ENCODE results near the gene DEFB125.
"Not testable (repeated sequence)": the region's sequence is repeated elsewhere in the genome, so short reads cannot be mapped to it uniquely, and the experiment has no call there.

DEFB125 gene, protein sequence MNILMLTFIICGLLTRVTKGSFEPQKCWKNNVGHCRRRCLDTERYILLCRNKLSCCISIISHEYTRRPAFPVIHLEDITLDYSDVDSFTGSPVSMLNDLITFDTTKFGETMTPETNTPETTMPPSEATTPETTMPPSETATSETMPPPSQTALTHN

DNA sequence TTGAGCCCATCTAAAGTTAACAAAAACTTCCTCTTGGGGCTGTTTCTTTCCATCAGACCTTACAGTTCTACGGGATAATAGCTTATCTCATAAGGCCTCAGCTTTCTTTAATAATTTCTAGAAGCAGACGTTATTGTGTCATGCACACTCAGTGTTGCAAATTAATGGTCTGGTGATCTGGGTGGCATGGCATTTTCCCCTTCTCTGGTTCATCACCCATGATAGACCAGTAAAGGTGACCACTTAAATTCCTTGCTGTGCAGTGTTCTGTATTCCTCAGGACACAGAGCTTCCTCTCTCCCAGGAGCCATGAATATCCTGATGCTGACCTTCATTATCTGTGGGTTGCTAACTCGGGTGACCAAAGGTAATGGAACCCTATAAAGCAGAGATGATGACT lies at the start of gene DEFB125:
TSS of gene DEFB125 (plus strand) at position 272 of the 400 bp plus-strand sequence. CDS start at position 310, 38 bp downstream.
- DNase-seq = no peak

DNA sequence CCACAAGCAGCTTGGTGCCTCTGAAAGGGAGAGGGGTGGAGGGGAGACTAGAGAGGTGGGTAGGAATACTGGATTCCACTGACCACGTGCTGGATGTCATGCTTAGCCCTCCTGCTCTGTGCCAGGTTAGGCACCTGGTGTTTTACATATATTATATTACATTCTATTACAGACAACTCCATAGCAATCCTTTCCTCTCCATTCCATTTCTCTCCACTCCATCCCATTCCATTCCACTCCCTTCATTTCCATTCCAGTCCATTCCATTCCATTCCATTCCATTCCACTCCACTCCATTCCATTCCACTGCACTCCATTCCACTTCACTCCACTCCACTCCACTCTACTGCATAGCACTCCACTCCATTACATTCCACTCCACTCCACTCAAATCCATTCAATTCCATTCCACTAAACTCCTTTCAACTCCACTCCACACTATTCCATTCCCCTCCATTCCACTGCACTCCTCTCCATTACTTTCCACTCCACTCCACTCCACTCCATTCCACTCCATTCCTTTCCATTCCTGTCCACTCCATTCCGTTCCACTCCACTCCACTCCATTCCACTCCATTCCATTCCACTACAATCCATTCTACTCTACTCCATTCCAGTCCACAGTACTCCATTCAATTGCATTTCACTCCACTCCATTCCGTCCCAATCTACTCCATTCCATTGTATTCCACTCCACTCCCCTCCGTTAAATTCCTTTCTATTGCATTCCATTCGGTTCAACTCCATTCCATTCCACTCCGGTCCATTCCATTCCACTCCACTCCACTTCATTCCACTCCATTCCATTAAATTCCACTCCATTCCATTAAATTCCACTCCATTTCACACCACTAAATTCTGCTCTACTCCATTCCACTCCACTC lies 27.2 kb upstream of the DEFB125 start:
- DNase-seq = no peak

DNA sequence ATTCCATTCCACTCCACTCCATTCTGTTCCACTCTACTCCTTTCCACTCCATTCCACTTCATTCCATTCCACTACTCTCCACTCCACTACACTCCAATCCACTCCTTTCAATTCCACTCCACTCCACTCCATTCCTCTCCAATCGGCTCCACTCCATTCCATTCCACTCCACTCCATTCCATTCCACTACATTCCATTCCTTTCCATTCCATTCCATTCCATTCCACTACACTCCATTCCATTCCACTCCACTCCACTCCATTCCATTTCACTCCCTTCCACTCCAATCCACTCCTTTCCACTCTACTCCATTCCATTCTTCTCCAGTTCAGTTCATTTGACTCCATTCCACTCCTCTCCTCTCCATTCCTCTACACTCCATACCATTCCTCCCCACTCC lies 26.2 kb upstream of the DEFB125 start:
- no peak for DNase-seq

DNA sequence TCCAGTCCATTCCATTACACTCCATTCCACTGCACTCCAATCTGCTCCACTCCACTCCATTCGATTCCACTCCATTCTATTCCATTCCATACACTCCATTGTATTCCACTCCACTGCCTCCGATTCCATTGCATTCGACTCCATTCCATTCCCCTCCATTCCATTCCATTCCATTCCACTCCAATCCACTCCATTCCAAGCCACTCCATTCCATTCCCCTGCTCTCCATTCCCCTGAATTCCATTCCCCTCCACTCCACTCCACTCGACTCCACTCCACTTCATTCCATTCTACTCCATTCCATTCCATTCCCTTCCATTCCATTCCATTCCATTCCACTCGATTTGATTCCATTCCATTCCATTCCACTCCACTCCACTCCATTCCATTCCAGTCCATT lies 25.7 kb upstream of the DEFB125 start:
- no peak for DNase-seq

DNA sequence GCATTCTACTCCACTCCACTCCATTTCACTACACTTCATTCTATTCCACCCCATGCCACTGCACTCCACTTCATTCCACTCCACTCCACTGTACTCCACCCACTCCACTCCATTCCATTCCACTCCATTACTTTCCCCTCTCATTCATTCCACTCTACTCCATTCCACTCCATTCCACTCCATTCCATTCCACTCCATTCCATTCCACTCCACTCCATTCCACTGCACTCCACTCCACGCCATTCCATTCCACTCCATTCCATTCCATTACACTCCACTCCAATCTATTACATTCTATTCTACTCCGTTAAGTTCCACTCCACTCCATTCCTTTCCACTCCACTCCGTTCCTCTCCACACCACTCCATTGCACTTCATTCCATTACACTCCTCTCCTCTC lies 25.0 kb upstream of the DEFB125 start:
- DNase-seq = no peak

DNA sequence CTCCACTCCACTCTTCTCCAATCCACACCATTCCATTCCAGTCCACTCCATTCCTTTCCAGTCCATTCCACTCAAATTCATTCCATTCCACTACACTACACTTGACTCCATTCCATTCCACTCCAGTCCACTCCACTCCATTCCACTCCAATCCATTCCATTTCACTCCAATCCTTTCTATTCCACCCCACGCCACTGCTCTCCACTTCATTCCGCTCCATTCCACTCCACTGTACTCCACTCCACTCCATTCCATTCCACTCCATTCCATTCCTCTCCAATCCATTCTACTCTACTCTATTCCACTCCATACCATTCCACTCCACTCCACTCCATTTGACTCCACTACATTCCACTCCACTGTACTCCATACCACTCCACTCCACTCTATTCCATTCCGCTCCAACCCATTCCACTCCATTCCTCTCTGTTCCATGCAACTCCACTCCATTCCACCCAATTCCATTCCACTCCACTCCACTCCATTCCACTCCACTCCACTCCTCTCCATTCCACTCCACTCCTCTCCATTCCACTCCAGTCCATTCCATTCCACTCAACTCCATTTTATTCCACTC lies 23.4 kb upstream of the DEFB125 start:
- no peak for DNase-seq

DNA sequence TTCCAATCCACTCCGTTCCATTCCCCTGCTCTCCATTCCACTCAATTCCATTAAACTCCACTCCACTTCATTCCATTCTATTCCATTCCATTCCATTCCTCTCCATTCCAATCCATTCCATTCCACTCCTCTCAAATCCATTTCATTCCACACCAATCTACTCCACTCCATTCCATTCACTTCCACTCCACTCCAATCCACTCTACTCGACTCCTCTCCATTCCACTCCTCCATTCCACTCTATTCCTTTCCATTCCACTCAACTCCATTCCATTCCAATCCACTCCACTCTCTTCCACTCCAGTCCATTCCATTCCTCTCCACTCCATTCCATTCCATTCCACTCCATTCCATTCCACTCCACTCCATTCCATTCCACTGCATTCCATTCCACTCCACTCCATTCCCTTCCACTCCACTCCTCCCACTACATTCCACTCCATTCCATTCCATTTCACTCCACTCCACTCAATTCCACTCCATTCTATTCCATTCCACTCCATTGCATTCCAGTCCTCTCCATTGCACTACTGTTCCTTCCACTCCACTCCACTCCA lies 22.6 kb upstream of the DEFB125 start:
- DNase-seq = no peak

DNA sequence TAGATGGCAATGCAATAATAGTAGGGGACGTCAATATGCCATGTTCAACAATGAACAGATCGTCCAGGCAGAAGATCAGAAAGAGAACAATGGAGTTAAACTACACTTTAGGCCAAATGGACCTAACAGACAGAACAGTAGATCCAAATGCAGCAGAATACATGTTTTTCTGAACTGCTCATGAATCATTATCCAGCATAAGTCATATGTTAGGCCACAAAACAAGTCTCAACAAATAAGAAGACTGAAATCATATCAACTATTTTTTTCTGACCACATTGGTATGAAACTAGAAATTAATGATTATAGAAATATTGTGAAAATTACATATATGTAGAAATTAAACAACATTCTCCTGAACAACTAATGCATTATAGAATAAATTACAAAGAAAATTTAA lies 10.2 kb upstream of the DEFB125 start:
- no peak for DNase-seq

DNA sequence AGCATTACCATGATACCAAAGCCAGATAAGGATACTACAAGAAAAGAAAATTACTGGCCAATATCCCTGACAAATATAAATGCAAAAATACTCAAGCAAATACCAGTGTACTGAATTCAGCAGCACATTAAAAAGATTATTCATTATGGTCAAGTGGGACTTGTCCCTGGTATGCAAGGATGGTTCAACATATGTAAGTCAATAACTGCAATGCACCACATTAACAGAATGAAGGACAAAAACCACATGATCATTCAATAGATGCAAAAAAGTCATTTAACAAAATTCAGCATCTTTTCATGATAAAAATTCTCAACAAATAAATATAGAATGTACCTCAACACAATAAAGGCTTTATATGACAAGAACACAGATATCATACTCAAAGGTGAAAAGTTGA lies 9.1 kb upstream of the DEFB125 start:
- DNase-seq = no peak

DNA sequence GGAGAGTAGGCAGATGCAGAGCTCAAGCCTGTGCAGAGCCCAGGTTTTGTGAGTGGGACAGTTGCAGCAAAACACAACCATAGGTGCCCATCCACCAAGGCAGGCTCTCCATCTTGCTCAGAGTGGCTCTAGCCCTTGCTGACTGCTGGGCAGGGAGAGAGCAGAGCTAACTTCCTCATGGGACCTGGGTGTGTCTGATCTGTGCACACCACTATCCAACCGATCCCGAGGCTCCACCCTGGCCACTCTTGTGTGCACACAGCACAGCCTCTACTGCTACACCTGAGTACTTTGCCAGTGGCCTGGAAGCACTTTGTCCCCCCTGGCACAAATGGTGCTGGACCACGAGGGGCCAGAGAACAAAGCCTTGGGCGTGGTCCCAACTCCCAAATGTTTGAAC lies 7.9 kb upstream of the DEFB125 start:
- no peak for DNase-seq

DNA sequence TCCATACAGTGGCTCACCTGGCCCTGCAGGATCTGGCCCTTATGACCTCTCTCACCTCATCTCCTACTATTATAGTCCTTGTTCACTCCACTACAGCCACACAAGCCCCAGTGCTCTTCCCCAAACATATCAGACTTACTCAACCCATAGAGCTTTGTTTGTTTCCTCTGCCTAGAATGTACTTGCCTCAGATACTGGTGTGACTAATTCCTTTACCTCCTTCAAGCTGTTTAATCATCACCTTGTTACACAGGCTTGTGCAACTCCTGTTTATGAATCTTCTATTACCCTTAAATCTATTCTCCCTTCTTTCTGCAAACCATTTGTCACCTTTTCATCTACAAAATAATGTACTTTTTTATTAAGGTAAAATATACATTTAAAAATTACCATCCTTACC lies 3.2 kb downstream of the DEFB125 start:
- DNase-seq = no peak

DNA sequence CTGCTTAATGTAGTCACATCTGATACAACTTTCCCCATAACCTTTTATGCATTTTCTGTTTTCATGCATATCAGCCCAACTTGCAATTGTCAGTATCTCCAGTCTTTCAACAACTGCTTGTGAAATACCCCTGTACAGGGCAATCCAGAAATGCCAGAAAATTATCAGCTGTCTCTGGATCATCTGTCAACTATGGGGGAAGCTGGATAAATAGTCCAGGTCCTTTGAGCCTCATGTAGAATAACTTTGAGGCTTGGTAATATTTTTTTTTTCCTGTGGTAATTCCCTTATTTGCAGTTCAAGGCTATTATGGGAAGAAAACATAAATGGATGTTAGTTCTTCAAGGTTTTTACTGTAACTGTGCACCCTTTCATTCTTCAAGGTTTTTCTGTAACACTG lies 6.2 kb downstream of the DEFB125 start:
- no peak for DNase-seq

DNA sequence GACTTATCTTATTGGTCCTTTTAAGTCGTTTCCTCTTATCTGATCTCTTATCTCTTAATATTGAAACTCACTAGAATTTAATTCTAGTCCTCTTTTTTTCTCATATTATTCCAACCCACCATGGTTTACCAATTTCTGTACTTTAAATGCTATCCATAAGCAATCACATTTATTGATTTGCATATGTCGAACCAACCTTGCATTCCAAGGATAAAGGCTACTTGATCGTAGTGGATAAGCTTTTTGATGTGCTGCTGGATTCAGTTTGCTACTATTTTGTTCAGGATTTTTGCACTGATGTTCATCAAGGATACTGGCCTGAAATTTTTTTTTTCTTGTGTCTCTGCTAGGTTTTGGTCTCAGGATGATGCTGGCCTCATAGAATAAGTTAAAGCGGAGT lies 7.7 kb downstream of the DEFB125 start:
- DNase-seq = no peak

DNA sequence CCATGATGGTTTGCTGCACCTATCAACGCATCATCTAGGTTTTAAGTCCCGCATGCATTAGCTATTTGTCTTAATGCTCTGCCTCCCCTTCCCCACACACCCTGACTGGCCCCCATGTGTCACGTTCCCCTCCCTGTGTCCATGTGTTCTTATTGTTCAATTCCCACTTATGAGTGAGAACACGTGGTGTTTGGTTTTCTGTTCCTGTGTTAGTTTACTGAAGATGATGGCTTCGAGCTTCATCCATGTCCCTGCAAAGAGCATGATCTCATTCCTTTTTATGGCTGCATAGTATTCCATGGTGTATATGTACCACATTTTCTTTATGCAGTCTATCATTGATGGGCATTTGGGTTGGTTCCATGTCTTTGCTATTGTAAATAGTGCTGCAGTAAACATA lies 10.2 kb downstream of the DEFB125 start:
- DNase-seq = not testable (repeated sequence)

DNA sequence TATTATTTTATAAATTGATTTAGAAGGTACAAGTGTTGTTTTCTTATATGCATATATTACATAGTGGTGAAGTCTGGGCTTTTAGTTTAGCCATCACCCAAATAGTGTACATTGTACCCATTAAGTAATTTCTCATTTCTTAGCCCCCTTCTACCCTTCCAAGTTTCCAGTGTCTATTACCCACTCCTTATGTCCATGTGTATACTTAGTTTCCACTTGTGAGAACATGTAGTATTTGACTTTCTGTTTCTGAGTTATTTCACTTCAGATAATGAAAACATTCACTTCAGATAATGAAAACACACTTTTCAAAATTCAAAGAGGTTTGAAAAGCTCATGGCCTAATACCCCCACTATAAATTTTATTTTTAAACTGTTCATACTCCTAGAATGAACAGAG lies 14.5 kb downstream of the DEFB125 start:
- DNase-seq = no peak

DNA sequence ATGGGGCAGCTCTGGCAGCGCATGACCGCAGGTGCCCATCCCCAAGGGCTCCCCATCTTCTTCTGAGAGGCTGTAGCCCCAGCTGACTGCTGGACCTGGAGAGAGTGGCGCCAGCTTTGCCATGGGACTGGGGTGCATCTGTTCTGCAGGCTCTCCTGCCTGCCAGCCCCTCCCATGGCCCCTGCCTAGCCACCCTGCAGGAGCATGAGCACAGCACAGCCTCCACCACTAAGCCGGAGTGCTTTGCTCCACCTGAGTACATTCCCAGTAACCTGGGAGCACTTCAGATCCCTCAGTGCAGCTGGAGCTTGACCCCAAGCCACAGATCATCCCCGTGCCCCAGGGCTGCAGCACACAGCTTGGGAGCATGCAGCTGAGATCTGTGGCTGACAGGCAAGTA lies 16.0 kb downstream of the DEFB125 start:
- DNase-seq = no peak

DNA sequence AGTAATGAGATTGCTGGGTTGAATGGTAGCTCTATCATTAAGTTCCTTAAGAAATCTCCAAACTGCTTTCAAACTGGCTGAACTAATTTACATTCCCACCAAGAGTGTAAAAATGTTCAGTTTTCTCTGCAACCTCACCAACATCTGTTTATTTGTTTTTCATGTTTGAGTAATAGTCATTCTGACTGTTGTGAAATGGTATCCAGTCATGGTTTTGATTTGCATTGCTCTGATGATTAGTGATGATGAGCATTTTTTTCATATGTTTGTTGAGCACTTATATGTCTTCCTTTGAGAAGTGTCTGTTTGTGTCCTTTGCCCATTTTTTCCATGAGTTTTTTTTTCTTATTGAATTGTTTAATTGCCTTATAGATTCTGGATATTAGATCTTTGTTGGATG lies 24.9 kb downstream of the DEFB125 start:
- no peak for DNase-seq

DNA sequence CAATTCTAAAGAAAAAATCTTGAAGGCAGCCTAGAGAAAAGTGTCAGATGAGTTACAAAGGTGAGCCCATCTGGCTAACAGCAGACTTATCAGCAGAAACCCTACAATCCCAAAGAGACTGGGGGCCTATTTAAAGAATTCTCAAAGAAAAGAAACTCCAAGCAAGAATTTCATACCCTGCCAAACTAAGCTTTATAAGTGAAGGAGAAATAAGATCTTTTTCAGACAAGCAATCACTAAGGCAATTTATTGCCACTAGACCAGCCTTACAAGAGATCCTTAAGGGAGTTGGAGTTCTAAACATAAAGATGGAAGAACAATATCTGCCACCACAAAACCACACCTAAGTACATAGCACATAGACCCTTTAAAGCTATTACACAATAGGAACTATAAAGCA lies 30.0 kb downstream of the DEFB125 start:
- no peak for DNase-seq

DNA sequence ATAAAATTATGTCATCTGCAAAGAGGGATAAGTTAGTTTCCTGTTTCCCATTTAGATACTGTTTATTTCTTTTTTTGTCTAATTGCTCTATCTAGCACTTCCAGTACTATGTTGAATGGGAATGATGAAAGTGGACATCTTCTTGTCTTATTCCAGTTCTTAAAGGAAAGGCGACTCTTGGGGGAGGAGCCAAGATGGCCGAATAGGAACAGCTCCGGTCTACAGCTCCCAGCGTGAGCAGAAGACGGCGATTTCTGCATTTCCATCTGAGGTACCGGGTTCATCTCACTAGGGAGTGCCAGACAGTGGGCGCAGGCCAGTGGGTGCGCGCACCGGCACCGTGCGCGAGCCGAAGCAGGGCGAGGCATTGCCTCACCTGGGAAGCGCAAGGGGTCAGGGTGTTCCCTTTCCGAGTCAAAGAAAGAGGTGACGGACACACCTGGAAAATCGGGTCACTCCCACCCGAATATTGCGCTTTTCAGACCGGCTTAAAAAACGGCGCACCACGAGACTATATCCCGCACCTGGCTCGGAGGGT lies 42.4 kb downstream of the DEFB125 start:
- DNase-seq = not testable (repeated sequence)

DNA sequence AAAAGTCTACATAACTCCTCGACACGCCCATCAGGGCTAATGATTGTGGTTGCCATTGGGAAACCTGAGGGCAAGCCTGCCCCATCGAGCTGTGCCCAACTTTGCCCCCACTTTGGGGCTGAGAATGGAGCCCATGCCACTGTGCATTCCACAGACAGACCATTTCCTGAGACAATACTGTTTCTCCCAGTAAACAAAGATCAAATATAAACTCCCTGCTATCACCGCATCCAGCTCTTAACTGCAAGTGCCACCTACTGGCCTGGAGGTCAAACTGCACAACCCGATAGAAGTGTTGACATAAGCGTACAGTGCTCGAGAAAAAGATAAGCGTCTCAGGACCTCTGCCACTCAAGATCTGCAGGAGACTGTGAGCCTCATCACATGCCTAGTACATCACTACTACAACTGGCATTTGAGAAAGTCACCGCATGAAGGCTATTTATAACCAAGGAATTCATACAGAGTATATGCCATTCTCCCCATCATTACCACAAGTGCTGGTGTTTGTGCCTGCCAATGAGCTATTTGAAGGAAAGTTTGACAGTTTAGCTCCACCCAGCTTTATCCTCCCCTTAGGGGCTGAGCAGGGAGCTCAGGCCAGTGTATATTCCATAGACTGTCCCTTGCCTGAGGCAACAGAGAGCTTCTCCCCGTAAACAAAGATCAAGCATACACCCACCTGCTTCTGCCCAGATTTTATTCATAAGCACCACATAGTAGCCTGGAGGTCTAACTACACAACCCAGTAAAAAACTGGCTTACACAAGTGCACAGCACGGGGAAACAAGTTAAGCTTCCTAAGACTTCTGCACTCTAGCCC lies 50.4 kb downstream of the DEFB125 start:
- DNase-seq = no peak

DNA sequence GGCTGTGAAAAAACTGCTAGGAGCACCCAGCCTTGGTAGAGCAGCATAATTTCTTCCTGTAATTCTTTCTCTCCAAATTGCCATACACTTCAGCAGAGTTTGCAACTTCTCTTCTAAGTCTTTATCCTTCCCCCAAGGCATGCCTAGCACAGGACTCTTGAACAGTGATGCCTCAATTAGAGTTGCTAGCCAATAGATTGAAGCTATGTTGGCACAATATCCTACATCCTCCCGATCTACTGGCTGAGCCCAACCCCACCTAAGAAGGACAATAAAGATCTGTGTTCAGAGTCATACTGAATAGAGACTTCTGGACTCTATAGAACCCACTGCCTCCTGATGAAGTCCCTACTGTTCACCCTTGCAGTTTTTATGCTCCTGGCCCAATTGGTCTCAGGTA lies 54.8 kb downstream of the DEFB125 start, which contains the start of gene DEFB126:
TSS of gene DEFB126 (plus strand) at position 301 of the 400 bp plus-strand sequence. CDS start at position 340, 39 bp downstream.
- DNase-seq = no peak

DNA sequence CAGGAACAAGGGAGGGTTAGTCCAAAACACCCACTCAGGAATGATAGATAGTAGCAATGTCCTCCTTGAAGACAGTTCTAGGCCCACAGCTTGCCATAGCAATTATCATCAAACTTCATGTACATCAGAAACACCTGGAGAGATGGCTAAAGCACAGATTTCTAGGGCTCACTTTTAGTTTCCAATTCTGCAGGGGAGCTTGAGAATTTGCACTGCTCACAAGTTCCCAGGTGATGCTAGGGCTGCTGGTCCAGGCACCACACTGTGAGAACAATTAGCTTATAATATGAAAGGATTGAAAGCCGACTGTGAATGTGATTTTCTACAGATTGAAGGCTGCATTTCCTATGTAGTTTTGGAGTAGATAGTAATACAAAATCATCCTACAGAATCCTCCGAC lies 58.4 kb downstream of the DEFB125 start:
- DNase-seq = no peak
